A673 (cell line): ENCODE measurements around the gene NFASC. TPM values are rescaled to one million over a fixed set of nuclear protein-coding genes. Genes with fewer than 3 reads are reported as not detected.

Source experiments
- BruUV-seq: library from RNA; stranded (reverse); fragments of 400-500 nt; replicated peaks from 2 replicates; lab custom pipeline; 2021; lab: Mats Ljungman, UMichigan
- CTCF ChIA-PET: fragments of 300-600 bp; sonication (Branson Sonifier 250); formaldehyde crosslinking; loops from one replicate; lab custom pipeline; 2022; ENCODE audit warnings: antibody characterized with exemption; lab: Charles Lee
- POLR2A ChIA-PET: fragments of 300-600 bp; sonication (Branson Sonifier 250); formaldehyde crosslinking; loops from one replicate; lab custom pipeline; 2022; ENCODE audit warnings: antibody characterized with exemption; ENCODE audit not compliant: low non-redundant PET; lab: Charles Lee
- DNase-seq: peaks from one replicate; pipeline ENCODE4 v3.0.0-alpha.2; 2015; ENCODE audit warnings: low spot score
- H3K27ac ChIP-seq: fragments of 200-600 bp; sonication (generic); 2 replicates; pipeline ENCODE4 v1.5.1; 2016; ENCODE audit warnings: mixed run types, low read depth, mild to moderate bottlenecking, mixed read lengths, antibody characterized with exemption, low read length; ENCODE audit not compliant: poor library complexity, severe bottlenecking
- H3K27me3 ChIP-seq: fragments of 200-600 bp; sonication (generic); replicated peaks from 2 replicates; pipeline ENCODE4 v1.6.1; 2017; ENCODE audit warnings: mixed run types, low read depth, mild to moderate bottlenecking, mixed read lengths, antibody characterized with exemption, low read length; ENCODE audit not compliant: insufficient read depth, poor library complexity
- H3K36me3 ChIP-seq: fragments of 200-600 bp; sonication (generic); 2 replicates; pipeline ENCODE4 v1.6.1; 2016; ENCODE audit warnings: mixed run types, mild to moderate bottlenecking, mixed read lengths, antibody characterized with exemption, low read length; ENCODE audit not compliant: insufficient read depth, poor library complexity, severe bottlenecking
- H3K4me1 ChIP-seq: fragments of 200-600 bp; sonication (generic); 2 replicates; pipeline ENCODE4 v1.6.1; 2017; ENCODE audit warnings: mixed run types, mild to moderate bottlenecking, mixed read lengths, antibody characterized with exemption, low read length; ENCODE audit not compliant: insufficient read depth, poor library complexity, severe bottlenecking
- H3K4me3 ChIP-seq: fragments of 200-600 bp; sonication (generic); 2 replicates; pipeline ENCODE4 v1.5.1; 2016; ENCODE audit warnings: low read depth, mixed run types, mild to moderate bottlenecking, mixed read lengths, low read length; ENCODE audit not compliant: poor library complexity, severe bottlenecking
- H3K9me3 ChIP-seq: fragments of 200-600 bp; sonication (generic); 2 replicates; pipeline ENCODE4 v1.6.1; 2016; ENCODE audit warnings: mixed run types, low read depth, mild to moderate bottlenecking, mixed read lengths, antibody characterized with exemption, low read length; ENCODE audit not compliant: poor library complexity, severe bottlenecking
- CTCF ChIP-seq: fragments of 300-800, 200-600 bp; sonication (generic); conservative IDR thresholded peaks from 2 replicates; pipeline ENCODE4 v1.5.1; 2017; ENCODE audit warnings: low read depth, mild to moderate bottlenecking, antibody characterized with exemption, low read length, moderate library complexity, mixed read lengths
- EZH2 ChIP-seq: fragments of 200-600 bp; sonication (generic); IDR thresholded peaks from 2 replicates; pipeline ENCODE4 v1.6.1; 2017; ENCODE audit warnings: borderline replicate concordance, low read depth, mild to moderate bottlenecking, mixed read lengths, antibody characterized with exemption, low read length; ENCODE audit not compliant: poor library complexity, severe bottlenecking
- intact Hi-C: fragments of 100-400 bp; cut with micrococcal nuclease; formaldehyde crosslinking; loops from one replicate; pipeline ENCODE4 v1.10.0; 2022; ENCODE audit not compliant: unreplicated experiment
- total RNA-seq: library from RNA; stranded (reverse); gene quantifications from 2 replicates; pipeline ENCODE4 v1.2.3, GENCODE V29; 2021

Gene NFASC
- total RNA-seq, 1 experiment from 2014 or later: 0.24 TPM

- no peaks in the 10 kb centered on the region for H3K9me3 ChIP-seq
- intact Hi-C loops: no loop called here
- no peaks in the 10 kb centered on the region for H3K36me3 ChIP-seq
- peaks cover 67% of the 10 kb centered on the region for H3K27me3 ChIP-seq
- TF ChIP-seq CTCF (no peak), EZH2 (no peak)
- CTCF ChIA-PET: no interaction called here
- no TSS peak for BruUV-seq
- H3K4me3 ChIP-seq: no peak overlapping the region
- no peak overlapping the region for H3K27ac ChIP-seq
- POLR2A ChIA-PET: no interaction called here
- DNase-seq: no peak
- H3K4me1 ChIP-seq: no peaks in the 10 kb centered on the region
These were observed 89.2 kb downstream of the NFASC start for GRCh38 chr1:204959836-204960235.

GRCh38 chr1:204960306-204961125 lies 89.9 kb downstream of the NFASC start:
- H3K4me3 ChIP-seq: no peak overlapping the region
- intact Hi-C loops: no loop called here
- ChIA-PET CTCF (no interaction called here), POLR2A (no interaction called here)
- no peaks in the 10 kb centered on the region for H3K36me3 ChIP-seq
- no TSS peak for BruUV-seq
- peaks cover 69% of the 10 kb centered on the region for H3K27me3 ChIP-seq
- H3K4me1 ChIP-seq: no peaks in the 10 kb centered on the region
- no peaks in the 10 kb centered on the region for H3K9me3 ChIP-seq
- DNase-seq: no peak
- no peak overlapping the region for H3K27ac ChIP-seq
- TF ChIP-seq CTCF (no peak), EZH2 (no peak)

GRCh38 chr1:204961765-204962419 lies 91.2 kb downstream of the NFASC start:
- DNase-seq: no peak
- Histone ChIP-seq H3K27me3 (peaks cover 59% of the 10 kb centered on the region), H3K36me3 (no peaks in the 10 kb centered on the region), H3K4me1 (no peaks in the 10 kb centered on the region), H3K9me3 (no peaks in the 10 kb centered on the region), H3K27ac (no peak overlapping the region), H3K4me3 (no peak overlapping the region)
- CTCF ChIA-PET: no interaction called here
- intact Hi-C loops: no loop called here
- POLR2A ChIA-PET: no interaction called here
- TF ChIP-seq CTCF (no peak), EZH2 (no peak)
- BruUV-seq: no TSS peak
